Measurements from ENCODE around the gene WDR48.

DNA sequence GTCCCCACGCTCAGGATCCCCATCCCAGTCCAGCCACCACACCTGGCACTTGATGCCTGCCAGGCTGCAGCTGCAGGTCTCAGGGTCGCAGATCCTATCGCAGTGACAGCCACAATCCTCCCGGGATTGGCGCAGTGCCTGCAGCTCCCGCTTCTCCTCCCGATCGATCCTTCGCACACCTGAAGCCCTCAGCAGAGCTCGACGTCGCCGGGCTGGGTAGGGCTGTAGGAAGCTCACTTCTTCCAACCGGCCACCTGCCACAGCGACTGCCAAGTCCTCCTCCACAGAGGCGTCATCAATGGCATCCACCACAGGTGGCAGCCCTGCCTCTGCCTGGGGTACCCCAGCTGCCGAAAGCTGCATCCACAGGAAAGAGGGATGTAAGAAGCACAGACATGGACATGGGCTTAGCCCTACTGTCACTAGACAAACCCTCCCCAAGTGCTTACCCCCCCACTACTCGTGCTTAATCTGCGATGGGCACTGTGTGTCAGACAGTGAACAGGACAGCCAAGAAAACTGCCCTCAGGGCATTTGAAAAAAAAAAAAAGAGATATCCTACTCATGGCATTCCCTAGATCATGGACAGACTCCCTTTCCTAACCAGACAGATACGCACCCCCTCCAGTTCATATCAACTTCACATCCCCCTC, 92.4 kb downstream of the WDR48 start:
- TF ChIP-seq POLR2AphosphoS5 (IDR thresholded peaks at IDR 0.05; ENCODE audit: low read depth, low read length), result no peak
- TF ChIP-seq POLR2A (IDR thresholded peaks at IDR 0.05; ENCODE audit: low read depth, low read length), result no peak
- no peak for TF ChIP-seq TAF1 (IDR thresholded peaks at IDR 0.05; ENCODE audit: borderline replicate concordance, low read depth, low read length)
